Tibial nerve (tissue), 4 donors: Measurements from ENCODE around the gene NR1H4.

Experiments used
- CTCF ChIP-seq, 5 experiments: fragments of 200-600 bp in 3 of 5; fragments of 450-650 bp in 2 of 5; sonication (generic) in 3 of 5; IDR thresholded peaks; one replicate each; pipeline ENCODE4 v1.5.1; 2016 to 2019; ENCODE audit warnings: antibody characterized with exemption in 5 of 5, mild to moderate bottlenecking in 3 of 5, moderate library complexity in 2 of 5
- EP300 ChIP-seq, 2 donors: sonication (generic); formaldehyde crosslinking; IDR thresholded peaks; one replicate each; pipeline ENCODE4 v1.6.1; 2017; ENCODE audit warnings: antibody characterized with exemption in 2 of 2, mild to moderate bottlenecking in 1 of 2
- POLR2A ChIP-seq, 2 donors: fragments of 450-650 bp; IDR thresholded peaks; one replicate each; pipeline ENCODE4 v1.6.1; 2017; ENCODE audit warnings: antibody characterized with exemption in 2 of 2, mild to moderate bottlenecking in 2 of 2, moderate library complexity in 2 of 2

- TF ChIP-seq CTCF (IDR thresholded peaks at IDR 0.05) (no peak), POLR2A (IDR thresholded peaks at IDR 0.05) (no peak), EP300 (IDR thresholded peaks at IDR 0.05) (no peak)
These were observed 24.5 kb downstream of the NR1H4 start for GRCh38 chr12:100498141-100498540.
